Lung microvascular endothelial cell (primary cell): ENCODE data around the gene MPP1. TPM values are rescaled to one million over a fixed set of nuclear protein-coding genes. Genes with fewer than 3 reads are reported as not detected.

Experiments
- DNase-seq, 2 donors: peaks; one replicate each; pipeline versions ENCODE4 v3.0.0 to v3.0.0-alpha.2; 2010; ENCODE audit warnings: low read depth in 2 of 2
- total RNA-seq: library from RNA; depleted of rRNA; stranded (reverse); fragments of >200 nt; gene quantifications from 2 replicates; pipeline ENCODE4 v1.2.1, GENCODE V29; 2014

Gene MPP1
- total RNA-seq, 1 donor from 2014 or later, result 24.8 TPM

- DNase-seq, result peak in 1 of 2 donors; percentile 48
Observed at GRCh38 chrX:154732421-154733065, 72.7 kb downstream of the MPP1 start.

DNA sequence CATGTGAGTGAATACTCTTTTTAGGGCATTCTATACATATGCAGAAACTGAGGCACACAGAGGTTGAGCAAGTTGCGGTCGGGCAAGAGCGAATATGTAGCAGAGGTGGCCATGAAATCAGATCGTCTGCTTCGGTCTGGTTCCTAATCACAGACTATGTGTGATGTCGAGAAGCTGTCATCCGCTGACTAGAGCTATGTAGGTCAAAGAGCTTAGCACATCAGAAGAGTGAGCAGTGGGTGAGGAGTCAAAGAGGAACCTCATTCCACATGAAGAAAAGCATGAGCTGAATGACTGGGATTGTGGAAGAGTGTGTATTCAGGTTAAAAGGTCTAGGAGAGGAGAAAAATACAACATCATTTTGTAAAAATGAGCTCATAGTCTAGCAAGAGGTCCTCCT is 73.4 kb downstream of the MPP1 start:
- peak; percentile 25 to 38 for DNase-seq

DNA sequence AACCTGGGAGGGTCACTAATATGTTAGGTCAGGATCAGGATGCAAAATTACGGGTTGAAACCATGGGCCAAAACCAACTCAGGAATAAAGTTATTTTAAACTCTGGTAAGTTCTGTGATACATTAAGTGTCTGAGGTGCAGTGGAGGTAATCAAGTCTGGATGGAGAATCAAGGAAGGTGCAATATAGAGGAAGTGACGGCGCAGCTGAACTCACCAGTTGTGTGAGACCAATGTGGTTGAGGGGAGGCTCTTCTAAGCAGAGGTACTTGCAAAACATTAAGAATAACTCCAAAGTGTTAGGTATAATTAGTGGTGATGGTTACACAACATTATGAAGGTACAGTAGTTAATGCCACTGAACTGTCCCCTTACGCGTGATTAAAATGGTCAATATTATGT is 74.1 kb downstream of the MPP1 start:
- no peak for DNase-seq

DNA sequence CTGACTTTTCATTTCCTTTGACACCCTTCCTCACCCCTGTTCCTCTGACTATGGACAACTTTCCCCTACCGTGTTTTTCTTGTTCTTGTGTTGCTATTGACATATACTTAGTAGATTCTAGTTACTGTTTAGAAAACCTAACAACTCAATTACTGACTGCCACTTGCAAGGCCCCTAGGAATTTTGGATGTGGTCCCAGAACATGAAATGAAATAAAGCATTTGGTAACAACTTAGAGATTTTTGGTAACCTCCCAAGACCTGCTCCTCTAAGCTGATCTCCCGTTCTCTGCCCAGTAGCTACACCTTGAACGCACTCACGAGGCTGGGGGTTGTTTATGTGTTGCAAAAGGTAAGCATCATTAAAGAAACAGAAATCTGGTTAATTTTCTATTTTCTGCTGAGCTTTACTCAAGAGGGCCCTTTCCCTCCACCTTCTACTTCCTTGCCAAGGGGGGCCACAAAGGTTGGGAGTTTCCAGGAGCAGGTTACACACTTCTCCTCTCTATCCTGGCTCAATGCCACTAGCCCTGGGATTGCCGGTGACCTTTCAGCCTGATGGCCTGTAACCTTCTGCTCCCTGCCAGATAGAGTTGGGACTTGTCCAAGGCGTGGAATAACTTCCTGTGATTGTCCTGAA is 74.9 kb downstream of the MPP1 start:
- peak; percentile 85 to 96 for DNase-seq

GRCh38 chrX:154729439-154729838 is 75.8 kb downstream of the MPP1 start:
- DNase-seq, result peak in 1 of 2 donors; percentile 8

Other genes starting within 250 kb of the MPP1 start
- gene CTAG1A, start 220.4 kb downstream of the MPP1 start, total RNA-seq, result not detected in 2 replicates
- not detected in 2 replicates for gene CTAG1B, start 186.2 kb downstream of the MPP1 start, total RNA-seq
- gene CTAG2, start 151.9 kb downstream of the MPP1 start, total RNA-seq, result not detected in 2 replicates
- 6.5 and 7.9 TPM in 2 replicates for gene GAB3, start 54.4 kb downstream of the MPP1 start, total RNA-seq
- gene DKC1, start 42.6 kb downstream of the MPP1 start, total RNA-seq, result 31.8 and 34.5 TPM in 2 replicates
- gene SMIM9, start 29.2 kb upstream of the MPP1 start, total RNA-seq, result not detected in 2 replicates
- 2.4 and 3.4 TPM in 2 replicates for gene F8A1, start 80.9 kb upstream of the MPP1 start, total RNA-seq
- 3.7 and 20.8 TPM in 2 replicates for gene F8, start 217.2 kb upstream of the MPP1 start, total RNA-seq
- 27.5 and 57.7 TPM in 2 replicates for gene FUNDC2, start 221.4 kb upstream of the MPP1 start, total RNA-seq